NT2/D1 (cell line): ENCODE measurements around the gene RIOX2.

Experiments
- YY1 ChIP-seq: IDR thresholded peaks from 2 replicates; pipeline ENCODE4 v1.6.1; 2011; ENCODE audit not compliant: insufficient read length, insufficient read depth
- ZNF274 ChIP-seq: IDR thresholded peaks from 2 replicates; pipeline ENCODE4 v1.6.1; 2011; ENCODE audit warnings: mild to moderate bottlenecking, low read depth, low read length

DNA sequence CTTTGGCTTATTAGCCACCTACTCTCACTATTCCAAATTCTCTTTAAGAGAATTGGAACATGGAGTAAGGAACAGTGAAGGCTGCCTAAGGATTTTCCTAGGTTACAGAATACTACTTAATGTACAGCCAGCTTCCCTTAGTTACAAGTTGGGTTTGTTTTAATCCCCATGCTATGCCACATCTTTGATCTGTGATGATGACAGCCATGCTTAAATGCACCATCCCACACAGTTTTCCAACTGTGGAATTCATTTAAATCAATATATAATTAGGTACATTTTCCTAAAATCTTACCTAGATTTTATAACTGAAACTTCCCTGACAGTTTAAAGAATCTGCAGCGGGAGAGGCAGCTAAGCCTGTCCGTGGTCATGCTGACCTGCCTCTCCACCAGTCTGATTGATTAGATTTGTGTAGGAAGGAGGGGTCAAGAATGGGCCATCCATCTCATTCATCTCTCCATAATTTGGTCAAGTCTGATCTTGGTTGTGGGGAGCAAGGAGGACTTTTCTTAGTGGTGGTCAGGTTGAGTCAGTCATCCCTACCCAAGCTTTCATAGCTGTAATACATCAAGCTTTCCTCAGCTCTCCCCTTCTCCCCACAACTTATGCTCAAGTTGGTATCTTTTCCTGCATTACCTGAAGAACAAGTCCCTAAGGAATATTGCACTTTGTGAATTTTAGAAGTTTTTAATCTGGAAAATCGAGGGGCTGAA, 37.1 kb downstream of the RIOX2 start:
- TF ChIP-seq YY1 (no peak), ZNF274 (no peak)
